Measurements from ENCODE around the gene SPATA25.
A peak's percentile ranks its signal among the peaks of the same experiment; 100 is the strongest.

The SPATA25 gene

GRCh38 chr20:45867819-45868176 lies 19.6 kb downstream of the SPATA25 start:
- Histone ChIP-seq H3K27ac (ENCODE audit: poor library complexity, severe bottlenecking) (peak overlapping the region; percentile 68), H3K4me1 (ENCODE audit: insufficient read depth, poor library complexity, severe bottlenecking) (peaks cover 11% of the 10 kb centered on the region), H3K9me3 (ENCODE audit: severe bottlenecking) (no peaks in the 10 kb centered on the region), H3K4me3 (ENCODE audit: severe bottlenecking) (no peak overlapping the region), H3K36me3 (ENCODE audit: low read depth) (no peaks in the 10 kb centered on the region), H3K27me3 (ENCODE audit: insufficient read depth, poor library complexity, severe bottlenecking) (no peaks in the 10 kb centered on the region)
- no peak for TF ChIP-seq CTCF (IDR thresholded peaks at IDR 0.05; ENCODE audit: poor library complexity, severe bottlenecking)
- ATAC-seq (ENCODE audit: low read depth) (peak; percentile 95), DNase-seq (ENCODE audit: low spot score) (no peak)

GRCh38 chr20:45867136-45867818 lies 20.1 kb downstream of the SPATA25 start:
- no peaks in the 10 kb centered on the region for H3K36me3 ChIP-seq (ENCODE audit: low read depth)
- no peak for TF ChIP-seq CTCF (IDR thresholded peaks at IDR 0.05; ENCODE audit: poor library complexity, severe bottlenecking)
- H3K27me3 ChIP-seq (ENCODE audit: insufficient read depth, poor library complexity, severe bottlenecking), result no peaks in the 10 kb centered on the region
- no peak overlapping the region for H3K4me3 ChIP-seq (ENCODE audit: severe bottlenecking)
- H3K27ac ChIP-seq (ENCODE audit: poor library complexity, severe bottlenecking), result peak overlapping the region; percentile 68
- peaks cover 11% of the 10 kb centered on the region for H3K4me1 ChIP-seq (ENCODE audit: insufficient read depth, poor library complexity, severe bottlenecking)
- no peaks in the 10 kb centered on the region for H3K9me3 ChIP-seq (ENCODE audit: severe bottlenecking)
- peak; percentile 8; the same call in 1 of the 3 replicates for ATAC-seq (ENCODE audit: low read depth)
- no peak for DNase-seq (ENCODE audit: low spot score)

GRCh38 chr20:45866454-45866853 lies 21.0 kb downstream of the SPATA25 start:
- no peak for DNase-seq (ENCODE audit: low spot score)

GRCh38 chr20:45863543-45864470 lies 23.6 kb downstream of the SPATA25 start:
- no peak for TF ChIP-seq CTCF (IDR thresholded peaks at IDR 0.05; ENCODE audit: poor library complexity, severe bottlenecking)
- H3K36me3 ChIP-seq (ENCODE audit: low read depth), result no peaks in the 10 kb centered on the region
- H3K4me3 ChIP-seq (ENCODE audit: severe bottlenecking), result no peak overlapping the region
- no peak for ATAC-seq (ENCODE audit: low read depth)
- no peak overlapping the region for H3K27ac ChIP-seq (ENCODE audit: poor library complexity, severe bottlenecking)
- H3K9me3 ChIP-seq (ENCODE audit: severe bottlenecking), result no peaks in the 10 kb centered on the region
- peaks cover 14% of the 10 kb centered on the region for H3K4me1 ChIP-seq (ENCODE audit: insufficient read depth, poor library complexity, severe bottlenecking)
- DNase-seq (ENCODE audit: low spot score), result no peak
- no peaks in the 10 kb centered on the region for H3K27me3 ChIP-seq (ENCODE audit: insufficient read depth, poor library complexity, severe bottlenecking)

More at GRCh38 chr20:45866454-45866853, 21.0 kb downstream of the SPATA25 start:
- H3K27ac ChIP-seq (ENCODE audit: poor library complexity, severe bottlenecking), result peak overlapping the region; percentile 68
- no peaks in the 10 kb centered on the region for H3K27me3 ChIP-seq (ENCODE audit: insufficient read depth, poor library complexity, severe bottlenecking)
- H3K9me3 ChIP-seq (ENCODE audit: severe bottlenecking), result no peaks in the 10 kb centered on the region
- no peak overlapping the region for H3K4me3 ChIP-seq (ENCODE audit: severe bottlenecking)
- TF ChIP-seq CTCF (IDR thresholded peaks at IDR 0.05; ENCODE audit: poor library complexity, severe bottlenecking), result no peak
- H3K36me3 ChIP-seq (ENCODE audit: low read depth), result no peaks in the 10 kb centered on the region
- ATAC-seq (ENCODE audit: low read depth), result no peak
- peaks cover 11% of the 10 kb centered on the region for H3K4me1 ChIP-seq (ENCODE audit: insufficient read depth, poor library complexity, severe bottlenecking)
